ENCODE data around the gene SP4.
"Not testable (repeated sequence)": the region's sequence is repeated elsewhere in the genome, so short reads cannot be mapped to it uniquely, and the experiment has no call there.

Gene SP4

DNA sequence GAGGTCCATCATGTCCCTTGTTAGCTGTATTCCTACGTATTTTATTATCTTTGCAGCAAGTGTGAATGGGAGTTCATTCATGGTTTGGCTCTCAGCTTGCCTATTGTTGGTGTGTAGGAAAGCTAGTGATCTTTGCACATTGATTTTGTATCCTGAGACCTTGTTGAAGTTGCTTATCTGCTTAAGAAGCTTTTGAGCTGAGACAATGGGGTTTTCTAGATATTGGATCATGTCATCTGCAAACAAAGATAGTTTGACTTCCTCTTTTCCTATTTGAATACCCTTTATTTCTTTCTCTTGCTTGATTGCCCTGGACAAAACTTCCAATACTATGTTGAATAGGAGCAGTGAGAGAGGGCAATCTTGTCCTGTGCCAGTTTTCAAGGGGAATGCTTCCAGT is 104.6 kb downstream of the SP4 start:
- not testable (repeated sequence) for DNase-seq

DNA sequence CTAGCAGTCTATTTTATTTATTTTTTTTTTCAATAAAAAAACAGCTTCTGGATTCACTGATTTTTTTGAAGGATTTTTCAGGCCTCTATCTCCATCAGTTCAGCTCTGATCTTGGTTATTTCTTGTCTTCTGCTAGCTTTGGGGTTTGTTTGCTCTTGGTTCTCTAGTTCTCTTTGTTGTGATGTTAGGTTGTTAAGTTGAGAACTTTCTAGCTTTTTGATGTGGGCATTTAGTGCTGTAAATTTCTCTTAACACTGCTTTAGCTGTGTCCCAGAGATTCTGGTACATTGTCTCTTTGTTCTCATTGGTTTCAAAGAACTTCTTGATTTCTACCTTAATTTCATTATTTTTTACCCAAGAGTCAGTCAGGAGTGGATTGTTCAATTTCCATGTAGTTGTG is 105.8 kb downstream of the SP4 start:
- not testable (repeated sequence) for DNase-seq

DNA sequence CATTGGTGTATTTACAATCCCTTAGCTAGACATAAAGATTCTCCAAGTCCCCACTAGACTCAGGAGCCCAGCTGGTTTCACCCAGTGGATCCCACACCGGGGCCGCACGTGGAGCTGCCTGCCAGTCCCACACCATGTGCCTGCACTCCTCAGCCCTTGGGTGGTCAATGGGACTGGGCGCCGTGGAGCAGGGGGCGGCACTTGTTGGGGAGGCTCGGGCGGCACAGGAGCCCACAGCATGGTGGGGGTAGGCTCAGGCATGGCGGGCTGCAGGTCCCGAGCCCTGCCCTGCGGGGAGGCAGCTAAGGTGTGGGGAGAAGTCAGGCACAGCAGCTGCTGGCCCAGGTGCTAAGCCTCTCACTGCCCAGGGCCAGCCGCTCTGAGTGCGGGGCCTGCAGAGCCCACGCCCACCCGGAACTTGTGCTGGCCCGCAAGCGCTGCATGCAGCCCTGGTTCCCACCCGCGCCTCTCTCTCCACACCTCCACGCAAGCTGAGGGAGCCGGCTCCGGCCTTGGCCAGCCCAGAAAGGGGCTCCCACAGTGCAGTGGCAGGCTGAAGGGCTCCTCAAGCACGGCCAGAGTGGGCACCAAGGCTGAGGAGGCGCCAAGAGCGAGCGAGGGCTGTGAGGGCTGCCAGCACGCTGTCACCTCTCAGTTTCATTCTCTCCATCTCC is 108.7 kb downstream of the SP4 start:
- DNase-seq, result not testable (repeated sequence)

DNA sequence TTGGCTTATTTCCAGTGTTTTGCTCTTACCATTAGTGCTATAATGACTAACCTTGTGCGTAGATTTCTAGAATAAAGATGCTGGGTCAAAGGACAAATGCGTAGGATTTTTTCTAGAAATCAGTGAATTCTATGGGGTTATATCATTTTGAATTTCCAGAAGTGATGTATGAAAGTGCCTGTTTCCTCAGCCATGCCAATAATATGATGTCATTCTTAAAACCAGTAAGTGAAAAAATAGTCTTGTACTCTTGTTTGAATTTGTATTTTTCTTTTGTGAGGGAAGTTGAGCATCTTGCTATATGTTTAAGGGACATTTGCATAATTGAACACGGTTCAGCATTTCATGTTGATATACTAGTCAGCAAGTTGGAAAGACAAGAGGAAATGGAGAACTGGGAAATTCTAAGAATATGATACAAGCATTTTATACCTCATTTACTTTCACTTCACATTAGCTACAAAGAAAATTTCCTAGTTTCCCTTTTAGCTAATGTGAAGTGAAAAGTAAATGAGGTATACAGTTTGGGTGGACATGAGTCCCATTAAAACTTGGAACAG is 111.1 kb downstream of the SP4 start:
- DNase-seq, result no peak

DNA sequence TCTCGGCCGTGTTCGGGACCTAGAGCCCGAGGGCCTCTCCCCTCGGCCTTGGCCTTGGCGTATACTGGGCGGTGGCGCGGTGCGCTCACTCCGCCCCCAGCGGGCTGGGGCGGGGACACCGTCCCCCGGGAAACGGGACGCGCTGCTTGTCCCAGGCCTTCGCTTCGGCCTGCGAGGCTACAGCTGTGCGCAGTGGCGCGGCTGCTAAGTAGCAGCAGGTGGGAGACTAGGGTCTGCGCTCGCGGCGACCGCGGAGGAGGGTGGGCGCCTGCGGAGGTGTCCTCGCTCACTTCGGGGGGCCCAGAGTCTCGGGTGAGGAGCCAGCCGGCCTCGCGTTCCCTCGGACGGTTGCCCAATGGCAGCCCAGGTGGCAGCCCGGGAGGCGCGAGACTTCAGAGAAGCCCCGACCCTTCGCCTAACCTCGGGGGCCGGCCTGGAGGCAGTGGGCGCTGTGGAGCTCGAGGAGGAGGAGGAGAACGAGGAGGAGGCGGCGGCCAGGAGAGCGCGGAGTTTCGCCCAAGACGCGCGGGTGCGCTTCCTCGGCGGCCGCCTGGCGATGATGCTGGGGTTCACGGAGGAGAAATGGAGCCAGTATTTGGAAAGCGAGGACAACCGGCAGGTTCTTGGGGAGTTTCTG is 115.1 kb downstream of the SP4 start, which contains the start of gene DNAH11:
DNAH11 (plus strand) TSS at position 149 of the 637 bp plus-strand sequence; CDS start at position 356, 207 bp downstream.
- DNase-seq, result peak; percentile 33

DNA sequence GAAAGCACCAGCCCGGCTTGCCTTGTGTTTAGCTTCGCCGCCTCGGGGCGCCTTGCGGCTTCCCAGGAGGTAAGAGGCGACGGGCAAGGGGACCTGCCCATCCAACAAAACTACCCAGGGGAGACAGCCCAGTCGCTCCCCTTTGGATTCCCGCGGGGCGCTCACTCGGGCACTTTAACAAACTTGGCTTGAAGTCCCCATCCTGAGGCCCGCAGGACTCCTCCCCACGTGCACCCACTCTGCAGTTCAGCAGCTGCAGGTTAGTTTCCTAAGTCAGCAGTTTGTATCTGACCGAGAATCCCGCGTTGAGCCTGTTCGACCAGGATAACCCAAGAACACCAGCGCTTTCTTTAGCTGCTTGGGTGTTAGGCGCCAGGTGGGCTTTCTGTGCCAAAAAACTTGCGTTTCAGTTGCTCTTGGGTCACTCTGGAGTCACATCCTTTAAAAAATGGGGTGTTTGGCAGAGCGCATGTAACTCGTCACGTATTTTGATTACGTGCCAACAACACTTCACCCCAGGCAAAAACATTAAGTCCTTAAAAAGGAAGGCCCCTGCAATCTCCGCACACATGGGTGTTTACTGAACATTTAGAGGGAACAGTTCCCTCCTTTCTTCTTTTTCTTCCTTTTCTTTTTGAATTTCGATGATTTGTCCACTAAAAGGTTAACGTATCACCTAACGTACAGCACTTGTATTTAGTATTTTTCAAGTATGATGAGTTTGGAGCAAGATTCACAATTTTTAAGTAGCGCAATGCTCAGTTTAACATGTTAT is 115.8 kb downstream of the SP4 start:
- no peak for DNase-seq

DNA sequence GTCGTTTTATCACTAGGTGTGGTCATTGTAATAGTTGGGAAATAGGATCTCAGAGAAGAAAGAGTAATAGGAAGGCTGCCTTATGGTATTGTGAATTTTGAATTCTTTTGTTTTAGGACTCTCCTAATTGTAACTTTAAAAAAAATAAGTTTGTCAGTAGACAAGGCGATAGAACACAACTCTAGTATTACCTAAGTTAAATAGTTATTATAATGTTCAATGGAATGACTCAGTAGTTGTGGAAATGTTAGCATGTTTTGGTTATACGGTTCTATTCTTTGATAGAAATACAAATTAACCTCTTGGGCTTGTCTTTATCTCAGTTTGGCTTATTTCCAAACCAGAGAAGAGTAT is 116.4 kb downstream of the SP4 start:
- DNase-seq, result no peak

DNA sequence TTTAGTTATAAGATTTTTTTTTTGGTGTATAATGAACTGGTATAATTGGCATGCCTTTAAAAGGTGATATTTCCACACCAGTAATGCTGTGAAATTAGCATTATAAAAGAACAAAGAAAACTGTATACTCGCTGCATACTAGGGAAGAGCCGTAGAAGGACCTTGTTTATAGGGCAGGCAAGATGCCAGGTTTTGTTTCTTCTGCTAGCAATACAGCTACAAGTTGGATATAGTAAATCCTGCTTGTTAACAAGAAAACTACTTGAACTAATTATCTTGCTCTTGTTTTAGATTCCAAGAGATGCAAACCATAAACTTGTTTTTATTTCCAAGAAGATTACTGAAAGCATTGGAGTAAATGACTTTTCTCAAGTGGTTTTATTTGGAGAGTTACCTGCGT is 116.8 kb downstream of the SP4 start:
- DNase-seq, result no peak

DNA sequence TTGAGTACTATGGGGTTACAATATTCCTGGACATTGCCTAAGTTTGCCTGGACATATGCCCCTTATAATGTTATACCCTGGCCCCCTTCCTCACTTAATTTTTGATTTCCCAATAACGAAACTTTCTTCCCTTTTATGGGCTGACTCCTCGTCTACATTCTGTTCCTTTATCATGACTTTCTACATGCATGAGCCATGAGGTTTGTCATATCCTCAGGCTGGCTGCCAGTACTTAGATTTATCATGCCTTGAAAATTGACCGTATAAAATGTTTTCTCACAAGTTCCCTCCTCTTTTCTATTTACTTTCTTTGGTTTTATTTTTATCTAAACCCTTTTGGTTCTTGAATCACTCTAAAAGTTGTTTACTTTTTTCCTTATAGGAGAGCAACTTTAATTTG is 119.6 kb downstream of the SP4 start:
- no peak for DNase-seq

DNA sequence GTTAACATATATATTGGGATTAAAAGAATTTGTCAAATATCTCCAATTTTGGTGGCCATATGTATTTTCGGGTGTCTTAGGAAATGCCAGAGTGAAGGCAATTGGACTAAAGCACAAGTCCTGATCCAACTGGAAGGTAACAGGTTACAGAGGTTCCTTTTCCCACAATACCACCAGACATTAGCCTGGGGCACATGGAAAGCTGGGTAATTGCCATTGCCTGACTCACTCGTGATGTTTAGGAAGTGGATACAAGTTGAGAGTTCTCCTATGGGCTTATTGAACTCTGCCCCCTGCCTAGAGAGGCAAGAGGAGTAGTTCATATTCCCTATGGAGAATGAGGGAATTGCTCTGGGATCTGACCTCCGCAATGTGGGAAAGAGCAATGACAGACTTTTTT is 120.6 kb downstream of the SP4 start:
- DNase-seq, result no peak

DNA sequence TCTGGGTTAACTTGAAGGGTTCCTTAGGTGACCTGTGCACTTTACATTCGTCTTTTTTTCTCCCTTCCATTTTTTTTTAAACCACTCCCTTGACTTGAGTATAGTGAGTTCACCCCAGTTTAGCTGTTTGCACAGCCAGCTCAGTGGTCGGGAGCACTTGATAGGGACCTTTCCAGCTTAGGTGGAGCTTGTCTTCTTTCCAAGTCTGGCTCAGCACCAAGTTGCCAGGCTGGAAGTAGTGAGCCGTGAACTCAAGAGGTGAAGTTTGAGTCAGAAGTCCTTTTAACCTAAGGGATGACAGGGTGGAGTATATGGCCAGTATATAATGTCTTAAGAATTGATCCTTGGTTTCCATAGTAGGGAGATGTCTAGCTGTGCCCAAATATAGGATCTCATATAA is 122.2 kb downstream of the SP4 start:
- DNase-seq, result no peak

DNA sequence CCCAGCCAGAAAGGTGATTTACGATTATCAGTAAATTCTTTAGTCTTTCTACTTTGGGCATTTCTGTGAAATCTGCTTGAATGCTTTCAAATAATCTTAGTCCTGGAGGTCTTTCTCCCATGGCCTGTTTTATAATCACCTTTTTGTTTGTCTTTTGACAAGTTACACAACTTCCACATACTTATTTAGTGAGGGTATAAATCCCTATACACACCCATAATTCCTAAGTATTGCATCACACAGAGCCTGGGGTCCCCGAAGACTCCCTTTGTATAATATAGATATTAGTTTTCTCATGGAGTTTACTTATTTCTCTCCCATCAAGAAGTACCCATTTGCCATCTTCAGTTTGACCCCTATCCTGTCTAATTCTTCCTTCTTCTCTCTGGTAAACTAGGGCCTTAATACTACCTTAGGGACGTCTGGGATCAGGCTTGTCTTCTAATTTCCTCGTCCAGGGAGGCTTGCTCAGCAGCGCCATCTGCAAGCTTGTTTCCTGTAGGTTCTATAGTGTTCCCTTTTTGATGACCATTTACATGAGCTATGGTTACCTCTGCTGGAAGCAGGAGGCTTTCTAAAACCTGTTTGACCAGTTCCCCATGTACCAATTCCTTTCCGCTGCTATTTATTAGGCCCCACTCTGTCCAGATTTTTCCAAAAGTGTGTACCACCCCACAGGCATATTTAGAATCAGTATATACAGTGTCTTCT is 123.1 kb downstream of the SP4 start:
- DNase-seq, result no peak

DNA sequence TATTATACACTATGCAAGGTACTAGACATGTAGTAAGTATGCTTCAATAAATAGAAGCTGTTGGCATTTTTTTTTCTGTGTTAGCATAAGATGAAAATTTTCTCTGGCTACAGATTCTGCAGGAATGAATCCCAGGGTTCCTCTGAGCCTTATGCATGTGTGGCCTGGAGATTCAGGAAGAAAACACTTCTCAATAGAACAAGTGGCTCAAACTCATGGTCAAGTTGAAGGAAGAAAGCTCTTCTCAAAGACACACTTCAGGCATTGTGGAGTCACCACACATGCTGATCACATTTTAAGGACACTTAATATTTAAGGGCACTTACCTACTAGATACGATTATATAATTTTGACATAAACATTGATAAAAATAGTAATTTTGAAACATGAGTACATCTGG is 134.5 kb downstream of the SP4 start:
- DNase-seq, result no peak
